ENCODE results near the gene GCK. TPM values are rescaled to one million over a fixed set of nuclear protein-coding genes. Genes with fewer than 3 reads are reported as not detected.

GCK gene
- total and polyA plus RNA-seq, 2 donors (not counting 3 experiments of a cell fraction or from before 2014, with no cell fraction given), result 0.17 to 0.51 TPM

GRCh38 chr7:44141221-44141850, 47.9 kb downstream of the GCK start, which contains the start of gene MYL7:
Gene MYL7, minus strand, starts transcription at chr7:44141332. Its CDS starts 27 bp downstream, at chr7:44141305.
- no peak for TF ChIP-seq POLR2A (IDR thresholded peaks at IDR 0.05; ENCODE audit: low read depth, low read length)
- no peak for TF ChIP-seq POLR2AphosphoS5 (IDR thresholded peaks at IDR 0.05; ENCODE audit: insufficient read depth, low read depth, low read length)
- TF ChIP-seq CTCF (IDR thresholded peaks at IDR 0.05; ENCODE audit: extremely low read depth in 1 of 2, insufficient read depth in 1 of 2, low read depth in 1 of 2, low read length in 2 of 2), result no peak
- no peak for TF ChIP-seq MYC (IDR thresholded peaks at IDR 0.05; ENCODE audit: low read depth, low read length)
- TF ChIP-seq MAX (IDR thresholded peaks at IDR 0.05; ENCODE audit: insufficient read depth, insufficient read length), result no peak
- POLR2A ChIA-PET, result no interaction called here

More at GRCh38 chr7:44141221-44141850, 47.9 kb downstream of the GCK start, which contains the start of gene MYL7:
- Histone ChIP-seq H3K4me1 (ENCODE audit: control insufficient read depth, extremely low read depth, insufficient read depth, low read length) (no peaks in the 10 kb centered on the region), H3K27ac (ENCODE audit: insufficient read depth, low read depth, low read length) (no peak within 1 kb of the TSS), H3K9me1 (replicated peaks; ENCODE audit: control insufficient read depth, extremely low read depth, insufficient read depth, low read length) (no peaks in the 10 kb centered on the region), H3K9ac (replicated peaks; ENCODE audit: extremely low read depth, insufficient read depth, low read length) (no peak within 1 kb of the TSS), H4K20me1 (replicated peaks; ENCODE audit: control insufficient read depth, extremely low read depth, insufficient read depth, low read length) (no peaks in the 10 kb centered on the region), H3K79me2 (ENCODE audit: control insufficient read depth, insufficient read depth, low read length) (no peaks in the 10 kb centered on the region), H3K27me3 (ENCODE audit: control insufficient read depth in 2 of 2, insufficient read depth in 2 of 2, low read length in 2 of 2) (peaks cover 16 to 19% of the 10 kb centered on the region in 2 experiments), H3K4me2 (ENCODE audit: insufficient read depth, low read length) (no peak within 1 kb of the TSS), H3K9me3 (replicated peaks; ENCODE audit: control insufficient read depth, insufficient read depth, low read length) (no peaks in the 10 kb centered on the region), H2AFZ (ENCODE audit: low read depth, low read length) (no peak within 1 kb of the TSS), H3K4me3 (replicated peaks in 1 of 3; ENCODE audit: insufficient read depth in 1 of 3, low read depth in 1 of 3, low read length in 3 of 3) (no peak within 1 kb of the TSS), H3K36me3 (ENCODE audit: control insufficient read depth in 2 of 2, extremely low read depth in 1 of 2, insufficient read depth in 2 of 2, low read length in 2 of 2) (no peaks in the 10 kb centered on the region)
- no TSS peak for BruUV-seq (replicated peaks)
- dilution Hi-C loops (cut with MboI; ENCODE audit: extremely low pct_ligation_motif_present, low sequenced_read_pairs), result no loop called here
- FAIRE-seq (no peak), DNase-seq (ENCODE audit: low read depth, low spot score) (no peak)
- intact Hi-C loops (cut with micrococcal nuclease), result no loop called here
- CTCF ChIA-PET, result interaction anchor here (0.7 to 1.9 kb wide), 3 partner anchors 9 to 69 kb away, joined by 3 to 11 read pairs (median 4); no protein-coding TSS in a partner anchor
